ENCODE results near the gene GAB2. TPM values are rescaled to one million over a fixed set of nuclear protein-coding genes. Genes with fewer than 3 reads are reported as not detected.
A peak's percentile ranks its signal among the peaks of the same experiment; 100 is the strongest.

Gene GAB2
- total RNA-seq, 4 donors from 2014 or later, result 15.9 to 82.3 (median 21.1) TPM

GRCh38 chr11:78373689-78374088 is 43.9 kb downstream of the GAB2 start:
- DNase-seq, result no peak
- no peaks in the 10 kb centered on the region for H3K36me3 ChIP-seq
- H3K9me3 ChIP-seq, result no peaks in the 10 kb centered on the region
- no peak overlapping the region for H3K4me3 ChIP-seq
- no peak overlapping the region for H3K27ac ChIP-seq
- peaks cover 4% of the 10 kb centered on the region in 2 donors for H3K4me1 ChIP-seq
- H3K27me3 ChIP-seq, result no peaks in the 10 kb centered on the region
- intact Hi-C loops (cut with DNase I; ENCODE audit: low total_unique reads), result no loop called here
- TF ChIP-seq CTCF (IDR thresholded peaks at IDR 0.05), result no peak
- TF ChIP-seq POLR2A (IDR thresholded peaks at IDR 0.05), result no peak

GRCh38 chr11:78372114-78372768 is 45.4 kb downstream of the GAB2 start:
- H3K4me1 ChIP-seq, result peaks cover 0 to 4% of the 10 kb centered on the region in 2 donors
- no peak for DNase-seq
- H3K27me3 ChIP-seq, result no peaks in the 10 kb centered on the region
- H3K4me3 ChIP-seq, result no peak overlapping the region
- no peaks in the 10 kb centered on the region for H3K36me3 ChIP-seq
- no peaks in the 10 kb centered on the region for H3K9me3 ChIP-seq
- intact Hi-C loops (cut with DNase I; ENCODE audit: low total_unique reads), result no loop called here
- no peak for TF ChIP-seq CTCF (IDR thresholded peaks at IDR 0.05)
- no peak for TF ChIP-seq POLR2A (IDR thresholded peaks at IDR 0.05)
- no peak overlapping the region for H3K27ac ChIP-seq

- DNase-seq, result no peak
- no peaks in the 10 kb centered on the region for H3K9me3 ChIP-seq
- H3K27me3 ChIP-seq, result no peaks in the 10 kb centered on the region
- H3K4me1 ChIP-seq, result peaks cover 0 to 4% of the 10 kb centered on the region in 2 donors
- peak overlapping the region in 1 of 2 donors; percentile 39 for H3K27ac ChIP-seq
- no peaks in the 10 kb centered on the region for H3K36me3 ChIP-seq
- H3K4me3 ChIP-seq, result no peak overlapping the region
- TF ChIP-seq CTCF (IDR thresholded peaks at IDR 0.05) (no peak), POLR2A (IDR thresholded peaks at IDR 0.05) (no peak)
- intact Hi-C loops (cut with DNase I; ENCODE audit: low total_unique reads), result no loop called here
Measured at GRCh38 chr11:78371221-78371891, 46.3 kb downstream of the GAB2 start.

GRCh38 chr11:78370406-78371172 is 47.0 kb downstream of the GAB2 start:
- H3K27me3 ChIP-seq, result no peaks in the 10 kb centered on the region
- no peak overlapping the region for H3K4me3 ChIP-seq
- no peaks in the 10 kb centered on the region for H3K4me1 ChIP-seq
- DNase-seq, result no peak
- no peaks in the 10 kb centered on the region for H3K36me3 ChIP-seq
- peak overlapping the region in 1 of 2 donors; percentile 39 for H3K27ac ChIP-seq
- H3K9me3 ChIP-seq, result no peaks in the 10 kb centered on the region
- TF ChIP-seq POLR2A (IDR thresholded peaks at IDR 0.05) (no peak), CTCF (IDR thresholded peaks at IDR 0.05) (no peak)
- intact Hi-C loops (cut with DNase I; ENCODE audit: low total_unique reads), result no loop called here

GRCh38 chr11:78365381-78365792 is 52.2 kb downstream of the GAB2 start:
- TF ChIP-seq CTCF (IDR thresholded peaks at IDR 0.05), result no peak
- no peak for TF ChIP-seq POLR2A (IDR thresholded peaks at IDR 0.05)
- peaks cover 0 to 4% of the 10 kb centered on the region in 2 donors for H3K4me1 ChIP-seq
- DNase-seq, result no peak
- no peak overlapping the region for H3K4me3 ChIP-seq
- no peaks in the 10 kb centered on the region for H3K27me3 ChIP-seq
- peak overlapping the region in 1 of 2 donors; percentile 28 for H3K27ac ChIP-seq
- H3K9me3 ChIP-seq, result no peaks in the 10 kb centered on the region
- H3K36me3 ChIP-seq, result no peaks in the 10 kb centered on the region
- intact Hi-C loops (cut with DNase I; ENCODE audit: low total_unique reads), result no loop called here
